WTC11 (cell line): ENCODE measurements around the gene TSPAN2. TPM values are rescaled to one million over a fixed set of nuclear protein-coding genes. Genes with fewer than 3 reads are reported as not detected.

Experiments
- ATAC-seq: fragments of 200-7000 bp; cut with Tn5 transposase; 2 replicates; pipeline ENCODE4 v1.10.0; 2021; ENCODE audit warnings: mild to moderate bottlenecking, moderate library complexity
- CTCF ChIA-PET: fragments of 300-600 bp; sonication (Branson Sonifier 250); formaldehyde crosslinking; loops from one replicate; lab custom pipeline; 2021; ENCODE audit warnings: antibody characterized with exemption; lab: Charles Lee
- POLR2A ChIA-PET: fragments of 350-600 bp; sonication (Branson Sonifier 250); formaldehyde crosslinking; loops from one replicate; lab custom pipeline; 2021; ENCODE audit warnings: antibody characterized with exemption; lab: Charles Lee
- DNase-seq: peaks from one replicate; pipeline ENCODE4 v3.0.0; 2021; ENCODE audit warnings: low spot score
- H3K27ac Mint-ChIP-seq: 2 replicates; pipeline ENCODE4 v1.8.0; 2021; ENCODE audit warnings: mixed read lengths
- H3K27me3 Mint-ChIP-seq: 2 replicates; pipeline ENCODE4 v1.8.0; 2021; ENCODE audit warnings: low read depth, mild to moderate bottlenecking, moderate library complexity, mixed read lengths
- H3K36me3 Mint-ChIP-seq: 2 replicates; pipeline ENCODE4 v1.8.0; 2021; ENCODE audit warnings: mixed read lengths
- H3K4me1 Mint-ChIP-seq: 2 replicates; pipeline ENCODE4 v1.8.0; 2022; ENCODE audit warnings: mixed read lengths
- H3K4me3 Mint-ChIP-seq: 2 replicates; pipeline ENCODE4 v1.8.0; 2021; ENCODE audit warnings: mild to moderate bottlenecking, moderate library complexity, mixed read lengths
- H3K9me3 Mint-ChIP-seq: 2 replicates; pipeline ENCODE4 v1.8.0; 2021; ENCODE audit warnings: mixed read lengths
- JUN ChIP-seq: sonication (generic); formaldehyde crosslinking; IDR thresholded peaks from 2 replicates; pipeline ENCODE4 v1.8.0; 2023; ENCODE audit warnings: mild to moderate bottlenecking, missing genetic modification reagents
- NFE2L1 ChIP-seq: sonication (generic); formaldehyde crosslinking; IDR thresholded peaks from 2 replicates; pipeline ENCODE4 v1.8.1; 2023; ENCODE audit warnings: missing genetic modification reagents
- OVOL2 ChIP-seq: fragments of 250-450 bp; sonication (Bioruptor Pico); IDR thresholded peaks from 2 replicates; pipeline ENCODE4 v1.9.0; 2021; ENCODE audit warnings: mild to moderate bottlenecking, borderline replicate concordance
- PRRX2 ChIP-seq: fragments of 250-450 bp; sonication (Bioruptor Pico); IDR thresholded peaks from 2 replicates; pipeline ENCODE4 v1.8.0; 2021; ENCODE audit warnings: mild to moderate bottlenecking
- RORB ChIP-seq: fragments of 250-450 bp; sonication (Bioruptor Pico); IDR thresholded peaks from 2 replicates; pipeline ENCODE4 v1.9.0; 2021; ENCODE audit warnings: mild to moderate bottlenecking
- ZBTB21 ChIP-seq: sonication (generic); formaldehyde crosslinking; IDR thresholded peaks from 2 replicates; pipeline ENCODE4 v1.8.1; 2023; ENCODE audit warnings: mild to moderate bottlenecking, missing genetic modification reagents, borderline replicate concordance
- ZNF232 ChIP-seq: sonication (generic); formaldehyde crosslinking; IDR thresholded peaks from 2 replicates; pipeline ENCODE4 v1.8.0; 2022; ENCODE audit warnings: mild to moderate bottlenecking, missing genetic modification reagents
- total RNA-seq: library from RNA; stranded (reverse); gene quantifications from 3 replicates; pipeline ENCODE4 v1.2.3, GENCODE V29; 2021
- TF ChIP-seq, protein P1 (sequence below): sonication (generic); formaldehyde crosslinking; IDR thresholded peaks from 2 replicates; pipeline ENCODE4 v1.8.1; 2022; ENCODE audit warnings: low read depth, missing genetic modification reagents, borderline replicate concordance
- TF ChIP-seq, protein P2 (sequence below): sonication (generic); formaldehyde crosslinking; IDR thresholded peaks from 2 replicates; pipeline ENCODE4 v1.8.0; 2022; ENCODE audit warnings: mild to moderate bottlenecking, missing genetic modification reagents
- TF ChIP-seq, protein P3 (sequence below): sonication (generic); formaldehyde crosslinking; IDR thresholded peaks from 2 replicates; pipeline ENCODE4 v1.8.0; 2022; ENCODE audit warnings: mild to moderate bottlenecking, missing genetic modification reagents
- TF ChIP-seq, protein P4 (sequence below): fragments of 200-600 bp; IDR thresholded peaks from 2 replicates; pipeline ENCODE4 v1.8.0; 2022; ENCODE audit warnings: antibody characterized with exemption
- TF ChIP-seq, protein P5 (sequence below): sonication (generic); formaldehyde crosslinking; IDR thresholded peaks from 2 replicates; pipeline ENCODE4 v1.8.1; 2023; ENCODE audit warnings: mild to moderate bottlenecking, missing genetic modification reagents, moderate library complexity
- TF ChIP-seq, protein P6 (sequence below): fragments of 250-450 bp; sonication (Bioruptor Pico); IDR thresholded peaks from 2 replicates; pipeline ENCODE4 v1.8.0; 2021; ENCODE audit warnings: mild to moderate bottlenecking
- TF ChIP-seq, protein P7 (sequence below): sonication (generic); formaldehyde crosslinking; IDR thresholded peaks from 2 replicates; pipeline ENCODE4 v1.8.0; 2023; ENCODE audit warnings: mild to moderate bottlenecking, missing genetic modification reagents

Gene TSPAN2
- total RNA-seq, 1 experiment from 2014 or later, result 12.0 TPM

DNA sequence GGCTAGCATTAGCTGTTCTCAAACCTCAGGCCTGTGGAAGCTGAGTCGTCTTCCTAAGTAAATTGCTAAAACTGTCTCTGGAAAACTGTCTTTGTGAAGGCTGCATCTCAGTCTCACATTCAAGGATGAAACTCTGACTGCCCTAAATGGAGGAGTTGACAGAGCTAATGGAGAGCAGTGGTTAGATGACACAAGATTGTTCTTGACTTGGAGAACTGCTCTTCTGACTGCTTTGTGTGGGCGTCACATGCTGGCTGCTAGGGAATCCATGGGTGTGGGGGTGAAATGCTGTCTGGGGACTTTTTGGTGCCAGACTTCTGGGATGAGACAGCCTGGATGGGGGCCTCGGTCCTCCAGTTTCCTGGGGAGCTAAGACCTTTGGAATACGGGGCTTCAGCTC lies 24.5 kb upstream of the TSPAN2 start:
- no peak for ATAC-seq
- CTCF ChIA-PET, result interaction anchor here (1.4 to 3.2 kb wide), 8 partner anchors 10 to 593 kb away, joined by 3 to 26 read pairs (median 10); partner anchors contain the start of gene TSPAN2
- Mint-ChIP-seq H3K27me3 (peaks cover 5% of the 10 kb centered on the region), H3K27ac (no peak overlapping the region), H3K36me3 (peaks cover 3% of the 10 kb centered on the region; the same call in 1 of the 2 replicates), H3K9me3 (peaks cover 24% of the 10 kb centered on the region), H3K4me1 (peaks cover 29% of the 10 kb centered on the region), H3K4me3 (no peak overlapping the region)
- TF ChIP-seq, protein P1, sequence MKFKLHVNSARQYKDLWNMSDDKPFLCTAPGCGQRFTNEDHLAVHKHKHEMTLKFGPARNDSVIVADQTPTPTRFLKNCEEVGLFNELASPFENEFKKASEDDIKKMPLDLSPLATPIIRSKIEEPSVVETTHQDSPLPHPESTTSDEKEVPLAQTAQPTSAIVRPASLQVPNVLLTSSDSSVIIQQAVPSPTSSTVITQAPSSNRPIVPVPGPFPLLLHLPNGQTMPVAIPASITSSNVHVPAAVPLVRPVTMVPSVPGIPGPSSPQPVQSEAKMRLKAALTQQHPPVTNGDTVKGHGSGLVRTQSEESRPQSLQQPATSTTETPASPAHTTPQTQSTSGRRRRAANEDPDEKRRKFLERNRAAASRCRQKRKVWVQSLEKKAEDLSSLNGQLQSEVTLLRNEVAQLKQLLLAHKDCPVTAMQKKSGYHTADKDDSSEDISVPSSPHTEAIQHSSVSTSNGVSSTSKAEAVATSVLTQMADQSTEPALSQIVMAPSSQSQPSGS (CRISPR knock-in tag), result no peak
- TF ChIP-seq, protein P2, sequence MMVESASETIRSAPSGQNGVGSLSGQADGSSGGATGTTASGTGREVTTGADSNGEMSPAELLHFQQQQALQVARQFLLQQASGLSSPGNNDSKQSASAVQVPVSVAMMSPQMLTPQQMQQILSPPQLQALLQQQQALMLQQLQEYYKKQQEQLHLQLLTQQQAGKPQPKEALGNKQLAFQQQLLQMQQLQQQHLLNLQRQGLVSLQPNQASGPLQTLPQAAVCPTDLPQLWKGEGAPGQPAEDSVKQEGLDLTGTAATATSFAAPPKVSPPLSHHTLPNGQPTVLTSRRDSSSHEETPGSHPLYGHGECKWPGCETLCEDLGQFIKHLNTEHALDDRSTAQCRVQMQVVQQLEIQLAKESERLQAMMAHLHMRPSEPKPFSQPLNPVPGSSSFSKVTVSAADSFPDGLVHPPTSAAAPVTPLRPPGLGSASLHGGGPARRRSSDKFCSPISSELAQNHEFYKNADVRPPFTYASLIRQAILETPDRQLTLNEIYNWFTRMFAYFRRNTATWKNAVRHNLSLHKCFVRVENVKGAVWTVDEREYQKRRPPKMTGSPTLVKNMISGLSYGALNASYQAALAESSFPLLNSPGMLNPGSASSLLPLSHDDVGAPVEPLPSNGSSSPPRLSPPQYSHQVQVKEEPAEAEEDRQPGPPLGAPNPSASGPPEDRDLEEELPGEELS (CRISPR knock-in tag), result no peak
- TF ChIP-seq PRRX2 (CRISPR knock-in tag) (no peak), NFE2L1 (CRISPR knock-in tag) (no peak), ZNF232 (CRISPR knock-in tag) (no peak)
- POLR2A ChIA-PET, result interaction anchor here (1.2 kb wide), 1 partner anchor 15 kb away, joined by 3 read pairs; no protein-coding TSS in a partner anchor
- no peak for DNase-seq

DNA sequence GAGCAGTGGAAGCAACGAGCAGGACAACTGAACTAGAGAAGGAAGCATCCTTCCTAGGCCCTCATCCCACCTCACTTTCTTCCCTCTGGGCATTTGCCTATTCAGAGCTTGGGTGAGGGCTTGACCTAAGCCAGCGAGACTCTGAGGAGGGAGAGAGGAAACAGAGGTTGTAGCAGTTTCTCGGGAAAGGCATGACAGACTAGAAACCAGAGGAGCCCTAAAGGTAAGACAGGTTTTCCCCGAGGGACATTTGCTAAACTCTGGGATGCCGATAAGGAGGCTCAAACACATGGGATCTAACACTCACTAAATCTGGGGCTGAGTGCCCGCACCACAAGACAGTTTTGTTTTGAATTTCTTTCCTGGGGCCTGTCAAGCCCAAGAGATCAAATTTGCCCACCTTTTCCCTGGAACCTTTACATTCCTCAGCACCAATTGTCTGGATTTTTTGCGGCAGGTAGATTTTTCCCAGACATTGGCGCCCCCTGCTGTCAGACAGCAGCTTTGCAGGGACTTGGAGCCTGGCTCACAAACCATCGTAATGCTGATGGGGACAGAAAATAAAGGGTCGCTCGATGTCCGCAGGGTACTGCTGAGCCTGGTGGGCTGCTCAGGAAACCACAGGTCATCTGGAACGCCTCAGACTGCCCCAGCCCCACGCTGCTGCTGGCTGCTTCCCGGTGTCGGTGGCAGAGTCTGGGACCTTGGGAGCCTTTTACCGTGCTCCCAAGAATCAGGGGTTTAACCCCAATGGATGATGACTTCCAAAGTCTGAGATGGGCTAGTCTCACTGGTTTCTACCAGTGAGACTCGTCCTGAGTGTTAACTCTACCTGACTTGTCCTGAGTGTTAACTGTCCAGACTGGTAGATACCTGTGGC lies 23.4 kb upstream of the TSPAN2 start:
- H3K4me3 Mint-ChIP-seq, result peak overlapping the region; percentile 41
- ChIA-PET POLR2A (no interaction called here), CTCF (interaction anchor here (0.6 to 3.2 kb wide), 23 partner anchors 8 to 613 kb away, joined by 3 to 26 read pairs (median 4); partner anchors contain the start of genes DENND2C and TSPAN2)
- peak overlapping the region; percentile 70 for H3K27ac Mint-ChIP-seq
- TF ChIP-seq, protein P3, sequence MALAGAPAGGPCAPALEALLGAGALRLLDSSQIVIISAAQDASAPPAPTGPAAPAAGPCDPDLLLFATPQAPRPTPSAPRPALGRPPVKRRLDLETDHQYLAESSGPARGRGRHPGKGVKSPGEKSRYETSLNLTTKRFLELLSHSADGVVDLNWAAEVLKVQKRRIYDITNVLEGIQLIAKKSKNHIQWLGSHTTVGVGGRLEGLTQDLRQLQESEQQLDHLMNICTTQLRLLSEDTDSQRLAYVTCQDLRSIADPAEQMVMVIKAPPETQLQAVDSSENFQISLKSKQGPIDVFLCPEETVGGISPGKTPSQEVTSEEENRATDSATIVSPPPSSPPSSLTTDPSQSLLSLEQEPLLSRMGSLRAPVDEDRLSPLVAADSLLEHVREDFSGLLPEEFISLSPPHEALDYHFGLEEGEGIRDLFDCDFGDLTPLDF, result no peak
- TF ChIP-seq, protein P4, sequence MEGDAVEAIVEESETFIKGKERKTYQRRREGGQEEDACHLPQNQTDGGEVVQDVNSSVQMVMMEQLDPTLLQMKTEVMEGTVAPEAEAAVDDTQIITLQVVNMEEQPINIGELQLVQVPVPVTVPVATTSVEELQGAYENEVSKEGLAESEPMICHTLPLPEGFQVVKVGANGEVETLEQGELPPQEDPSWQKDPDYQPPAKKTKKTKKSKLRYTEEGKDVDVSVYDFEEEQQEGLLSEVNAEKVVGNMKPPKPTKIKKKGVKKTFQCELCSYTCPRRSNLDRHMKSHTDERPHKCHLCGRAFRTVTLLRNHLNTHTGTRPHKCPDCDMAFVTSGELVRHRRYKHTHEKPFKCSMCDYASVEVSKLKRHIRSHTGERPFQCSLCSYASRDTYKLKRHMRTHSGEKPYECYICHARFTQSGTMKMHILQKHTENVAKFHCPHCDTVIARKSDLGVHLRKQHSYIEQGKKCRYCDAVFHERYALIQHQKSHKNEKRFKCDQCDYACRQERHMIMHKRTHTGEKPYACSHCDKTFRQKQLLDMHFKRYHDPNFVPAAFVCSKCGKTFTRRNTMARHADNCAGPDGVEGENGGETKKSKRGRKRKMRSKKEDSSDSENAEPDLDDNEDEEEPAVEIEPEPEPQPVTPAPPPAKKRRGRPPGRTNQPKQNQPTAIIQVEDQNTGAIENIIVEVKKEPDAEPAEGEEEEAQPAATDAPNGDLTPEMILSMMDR, result peak; percentile 89
- H3K36me3 Mint-ChIP-seq, result peaks cover 3% of the 10 kb centered on the region; the same call in 1 of the 2 replicates
- H3K27me3 Mint-ChIP-seq, result peaks cover 5% of the 10 kb centered on the region
- peaks cover 17% of the 10 kb centered on the region for H3K9me3 Mint-ChIP-seq
- ATAC-seq, result peak; percentile 92
- DNase-seq, result peak; percentile 79
- H3K4me1 Mint-ChIP-seq, result peaks cover 28% of the 10 kb centered on the region

DNA sequence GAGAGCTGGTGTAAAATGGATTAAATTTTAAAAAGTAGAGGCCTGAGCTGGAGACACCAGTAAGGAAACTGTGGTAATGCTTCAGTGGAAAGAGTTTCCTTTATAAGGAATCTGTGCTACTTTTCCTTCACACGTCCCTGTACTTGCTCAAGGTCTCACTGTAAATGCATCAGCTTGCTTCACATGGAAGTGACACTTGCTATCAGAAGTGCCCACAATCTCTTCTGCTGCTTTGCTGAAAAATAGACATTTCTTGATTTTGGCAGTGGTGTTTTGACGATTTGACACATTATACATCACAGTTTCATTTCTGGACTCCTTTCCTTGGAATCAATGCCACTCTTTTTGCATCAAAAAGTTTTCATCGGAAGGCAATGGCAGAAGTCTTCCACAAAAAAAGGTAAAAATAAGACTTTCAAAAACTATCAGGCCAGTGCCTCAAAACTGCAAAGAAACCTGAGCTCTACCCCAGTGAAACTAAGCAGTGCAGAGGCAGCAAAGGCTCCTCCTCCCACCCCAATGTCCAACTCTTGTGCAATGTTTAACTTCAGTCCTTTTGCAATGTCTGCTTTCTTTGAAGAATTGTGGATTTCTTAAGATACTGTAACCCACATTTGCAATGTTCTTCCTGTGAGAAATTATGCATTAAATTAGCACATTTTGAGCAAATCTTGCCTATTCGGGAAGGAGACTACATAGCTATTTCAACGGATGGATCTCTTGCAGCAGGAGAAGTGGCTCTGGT lies 18.4 kb upstream of the TSPAN2 start:
- H3K4me1 Mint-ChIP-seq, result peaks cover 11% of the 10 kb centered on the region
- H3K27me3 Mint-ChIP-seq, result no peaks in the 10 kb centered on the region; the same call in none of the 2 replicates
- ChIA-PET CTCF (interaction anchor here (1.3 kb wide), 1 partner anchor 55 kb away, joined by 4 read pairs; no protein-coding TSS in a partner anchor), POLR2A (no interaction called here)
- H3K36me3 Mint-ChIP-seq, result peaks cover 3% of the 10 kb centered on the region; the same call in 1 of the 2 replicates
- ATAC-seq, result no peak
- no peak overlapping the region for H3K27ac Mint-ChIP-seq
- H3K9me3 Mint-ChIP-seq, result peaks cover 20% of the 10 kb centered on the region
- no peak overlapping the region for H3K4me3 Mint-ChIP-seq
- DNase-seq, result no peak
- TF ChIP-seq, protein P5, sequence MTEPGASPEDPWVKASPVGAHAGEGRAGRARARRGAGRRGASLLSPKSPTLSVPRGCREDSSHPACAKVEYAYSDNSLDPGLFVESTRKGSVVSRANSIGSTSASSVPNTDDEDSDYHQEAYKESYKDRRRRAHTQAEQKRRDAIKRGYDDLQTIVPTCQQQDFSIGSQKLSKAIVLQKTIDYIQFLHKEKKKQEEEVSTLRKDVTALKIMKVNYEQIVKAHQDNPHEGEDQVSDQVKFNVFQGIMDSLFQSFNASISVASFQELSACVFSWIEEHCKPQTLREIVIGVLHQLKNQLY, result no peak
- no peak for TF ChIP-seq JUN (CRISPR knock-in tag)
- TF ChIP-seq OVOL2 (CRISPR knock-in tag), result no peak
- no peak for TF ChIP-seq RORB
- TF ChIP-seq, protein P6, sequence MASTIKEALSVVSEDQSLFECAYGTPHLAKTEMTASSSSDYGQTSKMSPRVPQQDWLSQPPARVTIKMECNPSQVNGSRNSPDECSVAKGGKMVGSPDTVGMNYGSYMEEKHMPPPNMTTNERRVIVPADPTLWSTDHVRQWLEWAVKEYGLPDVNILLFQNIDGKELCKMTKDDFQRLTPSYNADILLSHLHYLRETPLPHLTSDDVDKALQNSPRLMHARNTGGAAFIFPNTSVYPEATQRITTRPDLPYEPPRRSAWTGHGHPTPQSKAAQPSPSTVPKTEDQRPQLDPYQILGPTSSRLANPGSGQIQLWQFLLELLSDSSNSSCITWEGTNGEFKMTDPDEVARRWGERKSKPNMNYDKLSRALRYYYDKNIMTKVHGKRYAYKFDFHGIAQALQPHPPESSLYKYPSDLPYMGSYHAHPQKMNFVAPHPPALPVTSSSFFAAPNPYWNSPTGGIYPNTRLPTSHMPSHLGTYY (CRISPR knock-in tag), result no peak
- TF ChIP-seq, protein P7, sequence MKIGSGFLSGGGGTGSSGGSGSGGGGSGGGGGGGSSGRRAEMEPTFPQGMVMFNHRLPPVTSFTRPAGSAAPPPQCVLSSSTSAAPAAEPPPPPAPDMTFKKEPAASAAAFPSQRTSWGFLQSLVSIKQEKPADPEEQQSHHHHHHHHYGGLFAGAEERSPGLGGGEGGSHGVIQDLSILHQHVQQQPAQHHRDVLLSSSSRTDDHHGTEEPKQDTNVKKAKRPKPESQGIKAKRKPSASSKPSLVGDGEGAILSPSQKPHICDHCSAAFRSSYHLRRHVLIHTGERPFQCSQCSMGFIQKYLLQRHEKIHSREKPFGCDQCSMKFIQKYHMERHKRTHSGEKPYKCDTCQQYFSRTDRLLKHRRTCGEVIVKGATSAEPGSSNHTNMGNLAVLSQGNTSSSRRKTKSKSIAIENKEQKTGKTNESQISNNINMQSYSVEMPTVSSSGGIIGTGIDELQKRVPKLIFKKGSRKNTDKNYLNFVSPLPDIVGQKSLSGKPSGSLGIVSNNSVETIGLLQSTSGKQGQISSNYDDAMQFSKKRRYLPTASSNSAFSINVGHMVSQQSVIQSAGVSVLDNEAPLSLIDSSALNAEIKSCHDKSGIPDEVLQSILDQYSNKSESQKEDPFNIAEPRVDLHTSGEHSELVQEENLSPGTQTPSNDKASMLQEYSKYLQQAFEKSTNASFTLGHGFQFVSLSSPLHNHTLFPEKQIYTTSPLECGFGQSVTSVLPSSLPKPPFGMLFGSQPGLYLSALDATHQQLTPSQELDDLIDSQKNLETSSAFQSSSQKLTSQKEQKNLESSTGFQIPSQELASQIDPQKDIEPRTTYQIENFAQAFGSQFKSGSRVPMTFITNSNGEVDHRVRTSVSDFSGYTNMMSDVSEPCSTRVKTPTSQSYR (CRISPR knock-in tag), result no peak
- no peak for TF ChIP-seq ZBTB21
- TF ChIP-seq, protein P1 (CRISPR knock-in tag), result no peak
